Caco-2 (cell line): ENCODE results near the gene BLOC1S4. TPM values are rescaled to one million over a fixed set of nuclear protein-coding genes. Genes with fewer than 3 reads are reported as not detected.

ENCODE experiments used
- BruUV-seq: library from RNA; stranded (reverse); fragments of 400-500 nt; replicated peaks from 2 replicates; lab custom pipeline; 2021; lab: Mats Ljungman, UMichigan
- CTCF ChIA-PET: fragments of 300-600 bp; sonication (Branson Sonifier 250); formaldehyde crosslinking; loops from one replicate; lab custom pipeline; 2022; ENCODE audit warnings: antibody characterized with exemption; lab: Charles Lee
- POLR2A ChIA-PET: fragments of 300-600 bp; sonication (Branson Sonifier 250); formaldehyde crosslinking; loops from one replicate; lab custom pipeline; 2022; ENCODE audit warnings: antibody characterized with exemption; lab: Charles Lee
- DNase-seq, 2 experiments: peaks; one replicate each; pipeline versions ENCODE4 v3.0.0 to v3.0.0-alpha.2; 2020 to 2022
- H3K27me3 ChIP-seq: replicated peaks from 2 replicates; pipeline ENCODE4 v1.6.0; 2011; ENCODE audit warnings: low read length; ENCODE audit not compliant: control insufficient read depth, insufficient read depth
- H3K36me3 ChIP-seq: 2 replicates; pipeline ENCODE4 v1.5.1; 2011; ENCODE audit warnings: low read length; ENCODE audit not compliant: control insufficient read depth, insufficient read depth
- H3K4me1 ChIP-seq: fragments of 250-450 bp; sonication (Bioruptor Pico); 2 replicates; pipeline ENCODE4 v1.5.1; 2020; ENCODE audit warnings: mild to moderate bottlenecking
- H3K4me3 ChIP-seq: 2 replicates; pipeline ENCODE4 v1.5.1; 2011; ENCODE audit warnings: low read depth, mild to moderate bottlenecking, control low read depth, low read length
- H3K9me3 ChIP-seq: fragments of 250-450 bp; sonication (Bioruptor Pico); 2 replicates; pipeline ENCODE4 v1.5.1; 2020; ENCODE audit warnings: mild to moderate bottlenecking, moderate library complexity
- H3K27ac Mint-ChIP-seq: one replicate; pipeline ENCODE4 v1.8.0; 2022; ENCODE audit warnings: mixed read lengths; ENCODE audit not compliant: unreplicated experiment
- H3K27me3 Mint-ChIP-seq: one replicate; pipeline ENCODE4 v1.8.0; 2022; ENCODE audit warnings: mixed read lengths; ENCODE audit not compliant: insufficient read depth, unreplicated experiment
- H3K36me3 Mint-ChIP-seq: one replicate; pipeline ENCODE4 v1.8.0; 2022; ENCODE audit warnings: mild to moderate bottlenecking, mixed read lengths; ENCODE audit not compliant: insufficient read depth, unreplicated experiment
- H3K4me1 Mint-ChIP-seq: one replicate; pipeline ENCODE4 v1.8.0; 2022; ENCODE audit warnings: low read depth, mixed read lengths; ENCODE audit not compliant: unreplicated experiment
- H3K4me3 Mint-ChIP-seq: one replicate; pipeline ENCODE4 v1.8.0; 2022; ENCODE audit warnings: mild to moderate bottlenecking, moderate library complexity, mixed read lengths; ENCODE audit not compliant: unreplicated experiment
- H3K9me3 Mint-ChIP-seq: one replicate; pipeline ENCODE4 v1.8.0; 2022; ENCODE audit warnings: mixed read lengths; ENCODE audit not compliant: unreplicated experiment
- intact Hi-C: fragments of 100-400 bp; cut with micrococcal nuclease; formaldehyde crosslinking; loops from one replicate; pipeline ENCODE4 v1.10.0; 2022; ENCODE audit not compliant: unreplicated experiment
- total RNA-seq: library from RNA; stranded (reverse); gene quantifications from 2 replicates; pipeline ENCODE4 v1.2.3, GENCODE V29; 2022
- TF ChIP-seq, protein P1 (sequence below), 2 experiments: fragments of 200-600 bp in 1 of 2; IDR thresholded peaks; 1 replicate in 1 of 2; 2 replicates in 1 of 2; pipeline versions ENCODE4 v1.5.1 to v1.8.0; 2011 to 2022; ENCODE audit warnings: antibody characterized with exemption in 1 of 2, control low read depth in 1 of 2, inconsistent platforms in 1 of 2, low read depth in 1 of 2, low read length in 1 of 2, mild to moderate bottlenecking in 1 of 2, moderate library complexity in 1 of 2; ENCODE audit not compliant: insufficient read depth in 1 of 2, severe bottlenecking in 1 of 2, unreplicated experiment in 1 of 2

BLOC1S4 gene
- total RNA-seq, 1 experiment from 2014 or later, result 17.2 TPM

DNA sequence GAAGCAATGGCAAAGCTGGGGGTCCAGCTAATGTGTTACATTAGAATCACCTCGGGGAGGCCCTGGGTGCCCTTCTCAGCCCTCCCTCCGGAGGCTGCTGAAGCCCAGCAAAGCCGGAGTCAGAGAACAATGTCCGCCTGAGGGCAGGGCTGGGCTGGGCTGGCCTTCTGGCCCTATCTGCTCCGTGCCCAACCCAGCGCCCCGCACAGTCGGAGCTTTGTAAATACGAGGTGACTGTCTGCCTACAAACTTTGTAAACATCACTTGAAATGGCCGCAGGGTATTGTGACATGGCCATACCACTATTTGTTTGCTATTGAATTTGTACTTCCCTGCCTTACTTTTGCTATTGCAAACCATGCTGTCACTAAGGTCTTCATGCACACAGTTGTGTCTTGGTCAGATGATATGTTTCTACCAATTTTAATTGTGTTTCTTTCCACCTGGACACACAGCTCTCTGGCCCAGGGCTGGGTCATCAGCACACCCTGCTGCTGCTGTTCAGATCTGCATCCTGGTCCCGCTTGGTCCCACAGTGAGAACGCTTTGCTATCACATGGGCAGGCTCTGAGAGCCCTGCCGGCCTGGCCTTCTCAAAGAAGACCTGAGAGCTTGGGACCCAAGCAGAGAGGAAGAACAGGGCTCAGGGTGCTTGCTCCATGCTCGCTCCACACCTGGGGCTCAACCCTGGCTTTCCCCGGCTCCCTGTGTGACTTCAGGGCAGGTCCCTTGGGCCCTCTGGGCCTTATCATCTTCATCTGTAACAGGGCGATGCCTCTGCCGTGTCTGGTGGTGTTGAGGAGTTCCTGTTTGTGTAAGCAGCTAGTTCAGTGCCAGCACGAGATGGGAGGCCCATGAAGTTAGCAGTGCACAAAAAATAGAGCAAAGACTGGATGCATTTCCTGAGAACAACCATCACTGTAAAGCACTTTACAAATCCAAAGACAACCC lies 20.0 kb upstream of the BLOC1S4 start:
- POLR2A ChIA-PET, result interaction anchor here (2.1 kb wide), 1 partner anchor 22 kb away, joined by 7 read pairs; a partner anchor contains a TSS
- peak; percentile 92 to 94 for DNase-seq
- TF ChIP-seq, protein P1, sequence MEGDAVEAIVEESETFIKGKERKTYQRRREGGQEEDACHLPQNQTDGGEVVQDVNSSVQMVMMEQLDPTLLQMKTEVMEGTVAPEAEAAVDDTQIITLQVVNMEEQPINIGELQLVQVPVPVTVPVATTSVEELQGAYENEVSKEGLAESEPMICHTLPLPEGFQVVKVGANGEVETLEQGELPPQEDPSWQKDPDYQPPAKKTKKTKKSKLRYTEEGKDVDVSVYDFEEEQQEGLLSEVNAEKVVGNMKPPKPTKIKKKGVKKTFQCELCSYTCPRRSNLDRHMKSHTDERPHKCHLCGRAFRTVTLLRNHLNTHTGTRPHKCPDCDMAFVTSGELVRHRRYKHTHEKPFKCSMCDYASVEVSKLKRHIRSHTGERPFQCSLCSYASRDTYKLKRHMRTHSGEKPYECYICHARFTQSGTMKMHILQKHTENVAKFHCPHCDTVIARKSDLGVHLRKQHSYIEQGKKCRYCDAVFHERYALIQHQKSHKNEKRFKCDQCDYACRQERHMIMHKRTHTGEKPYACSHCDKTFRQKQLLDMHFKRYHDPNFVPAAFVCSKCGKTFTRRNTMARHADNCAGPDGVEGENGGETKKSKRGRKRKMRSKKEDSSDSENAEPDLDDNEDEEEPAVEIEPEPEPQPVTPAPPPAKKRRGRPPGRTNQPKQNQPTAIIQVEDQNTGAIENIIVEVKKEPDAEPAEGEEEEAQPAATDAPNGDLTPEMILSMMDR (IDR thresholded peaks at IDR 0.05; ENCODE audit: insufficient read depth in 1 of 2, low read depth in 1 of 2, low read length in 1 of 2, severe bottlenecking in 1 of 2, unreplicated experiment in 1 of 2), result peak in 1 of 2 experiments; percentile 18
- H3K4me3 Mint-ChIP-seq, result peak overlapping the region; percentile 77
- Histone ChIP-seq H3K4me1 (peaks cover 40% of the 10 kb centered on the region), H3K4me3 (no peak overlapping the region), H3K9me3 (no peaks in the 10 kb centered on the region), H3K36me3 (no peaks in the 10 kb centered on the region), H3K27me3 (no peaks in the 10 kb centered on the region)
- H3K9me3 Mint-ChIP-seq, result no peaks in the 10 kb centered on the region
- peaks cover 26% of the 10 kb centered on the region for H3K36me3 Mint-ChIP-seq
- peaks cover 42% of the 10 kb centered on the region for H3K4me1 Mint-ChIP-seq
- H3K27ac Mint-ChIP-seq, result peak overlapping the region; percentile 92
- no peaks in the 10 kb centered on the region for H3K27me3 Mint-ChIP-seq
- CTCF ChIA-PET, result interaction anchor here (1.4 to 1.6 kb wide), 4 partner anchors 12 to 121 kb away, joined by 4 to 12 read pairs (median 5); partner anchors contain the start of gene MAN2B2
- no TSS peak for BruUV-seq
- intact Hi-C loops, result loop anchor here (1.0 to 2.0 kb wide), 3 partner anchors 13 to 56 kb away; partner anchors contain the start of genes MRFAP1 and MRFAP1L1

DNA sequence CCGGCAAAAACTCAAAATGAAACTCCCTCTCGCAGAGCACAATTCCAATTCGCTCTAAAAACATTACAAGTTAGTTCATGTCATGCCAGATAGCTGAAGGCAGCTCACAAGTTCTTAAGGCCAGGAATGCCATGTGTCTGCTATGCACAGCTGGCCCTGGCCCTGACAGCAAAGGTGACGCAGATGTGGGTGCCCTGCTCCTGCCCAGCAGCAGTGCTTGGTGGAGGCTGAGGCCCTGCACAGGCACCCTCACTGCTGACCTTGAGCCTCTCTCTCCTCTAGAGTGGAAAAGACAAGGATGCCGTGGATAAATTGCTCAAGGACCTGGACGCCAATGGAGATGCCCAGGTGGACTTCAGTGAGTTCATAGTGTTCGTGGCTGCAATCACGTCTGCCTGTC lies 19.4 kb upstream of the BLOC1S4 start:
- Histone ChIP-seq H3K27me3 (no peaks in the 10 kb centered on the region), H3K4me3 (no peak overlapping the region), H3K36me3 (no peaks in the 10 kb centered on the region), H3K4me1 (peaks cover 40% of the 10 kb centered on the region), H3K9me3 (no peaks in the 10 kb centered on the region)
- TF ChIP-seq, protein P1 (IDR thresholded peaks at IDR 0.05; ENCODE audit: insufficient read depth in 1 of 2, low read depth in 1 of 2, low read length in 1 of 2, severe bottlenecking in 1 of 2, unreplicated experiment in 1 of 2), result no peak
- POLR2A ChIA-PET, result interaction anchor here (2.1 kb wide), 1 partner anchor 23 kb away, joined by 7 read pairs; a partner anchor contains a TSS
- CTCF ChIA-PET, result interaction anchor here (1.4 to 1.6 kb wide), 4 partner anchors 11 to 122 kb away, joined by 4 to 12 read pairs (median 5); partner anchors contain the start of gene MAN2B2
- intact Hi-C loops, result loop anchor here (1.0 kb wide), 1 partner anchor 22 kb away; a partner anchor contains a TSS
- Mint-ChIP-seq H3K9me3 (no peaks in the 10 kb centered on the region), H3K27ac (peak overlapping the region; percentile 92), H3K36me3 (peaks cover 26% of the 10 kb centered on the region), H3K4me1 (peaks cover 42% of the 10 kb centered on the region), H3K27me3 (no peaks in the 10 kb centered on the region), H3K4me3 (no peak overlapping the region)
- no TSS peak for BruUV-seq
- no peak for DNase-seq

DNA sequence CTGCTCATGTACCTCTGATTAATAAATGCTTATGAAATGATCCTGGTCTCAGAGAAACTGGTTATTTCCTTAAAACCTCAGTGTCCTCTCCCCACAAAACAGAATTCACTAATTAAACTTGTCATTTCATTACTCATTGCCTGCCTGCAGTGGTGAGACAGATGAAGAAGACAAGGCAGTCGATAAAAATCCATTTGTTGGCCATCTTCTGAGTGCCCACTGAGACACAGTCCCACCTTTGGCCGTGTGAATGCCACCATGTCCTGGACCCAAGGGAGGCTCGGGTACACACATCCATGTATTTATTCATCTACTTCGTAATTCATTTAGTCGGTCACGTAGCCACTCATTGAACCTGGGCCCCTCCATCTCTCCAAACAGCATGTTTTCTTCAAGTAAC lies 18.8 kb upstream of the BLOC1S4 start:
- H3K36me3 ChIP-seq, result no peaks in the 10 kb centered on the region
- Mint-ChIP-seq H3K4me3 (no peak overlapping the region), H3K27me3 (no peaks in the 10 kb centered on the region), H3K4me1 (peaks cover 42% of the 10 kb centered on the region), H3K27ac (no peak overlapping the region), H3K36me3 (peaks cover 26% of the 10 kb centered on the region), H3K9me3 (no peaks in the 10 kb centered on the region)
- peaks cover 40% of the 10 kb centered on the region for H3K4me1 ChIP-seq
- intact Hi-C loops, result no loop called here
- ChIA-PET CTCF (no interaction called here), POLR2A (no interaction called here)
- no peaks in the 10 kb centered on the region for H3K27me3 ChIP-seq
- no TSS peak for BruUV-seq
- DNase-seq, result no peak
- no peaks in the 10 kb centered on the region for H3K9me3 ChIP-seq
- no peak overlapping the region for H3K4me3 ChIP-seq
- TF ChIP-seq, protein P1 (IDR thresholded peaks at IDR 0.05; ENCODE audit: insufficient read depth in 1 of 2, low read depth in 1 of 2, low read length in 1 of 2, severe bottlenecking in 1 of 2, unreplicated experiment in 1 of 2), result no peak
